NT2/D1 (cell line): Measurements from ENCODE around the gene CAMK2G.

ENCODE experiments used
- SUZ12 ChIP-seq: IDR thresholded peaks from 2 replicates; pipeline ENCODE4 v1.6.1; 2011; ENCODE audit not compliant: insufficient read length, insufficient read depth; ENCODE audit errors: extremely low read depth
- YY1 ChIP-seq: IDR thresholded peaks from 2 replicates; pipeline ENCODE4 v1.6.1; 2011; ENCODE audit not compliant: insufficient read length, insufficient read depth

GRCh38 chr10:73803680-73804286 is 70.6 kb downstream of the CAMK2G start:
- TF ChIP-seq YY1 = no peak
- no peak for TF ChIP-seq SUZ12
